CD4-positive, alpha-beta T cell treated with Interleukin-2 at 100 ng/mL for 4 hours (primary cell): ENCODE measurements around the gene PTGER4.
A peak's percentile ranks its signal among the peaks of the same experiment; 100 is the strongest.

Experiments used
- DNase-seq: peaks from one replicate; pipeline ENCODE4 v3.0.0-alpha.2; 2020; ENCODE audit warnings: low spot score

The PTGER4 gene

DNA sequence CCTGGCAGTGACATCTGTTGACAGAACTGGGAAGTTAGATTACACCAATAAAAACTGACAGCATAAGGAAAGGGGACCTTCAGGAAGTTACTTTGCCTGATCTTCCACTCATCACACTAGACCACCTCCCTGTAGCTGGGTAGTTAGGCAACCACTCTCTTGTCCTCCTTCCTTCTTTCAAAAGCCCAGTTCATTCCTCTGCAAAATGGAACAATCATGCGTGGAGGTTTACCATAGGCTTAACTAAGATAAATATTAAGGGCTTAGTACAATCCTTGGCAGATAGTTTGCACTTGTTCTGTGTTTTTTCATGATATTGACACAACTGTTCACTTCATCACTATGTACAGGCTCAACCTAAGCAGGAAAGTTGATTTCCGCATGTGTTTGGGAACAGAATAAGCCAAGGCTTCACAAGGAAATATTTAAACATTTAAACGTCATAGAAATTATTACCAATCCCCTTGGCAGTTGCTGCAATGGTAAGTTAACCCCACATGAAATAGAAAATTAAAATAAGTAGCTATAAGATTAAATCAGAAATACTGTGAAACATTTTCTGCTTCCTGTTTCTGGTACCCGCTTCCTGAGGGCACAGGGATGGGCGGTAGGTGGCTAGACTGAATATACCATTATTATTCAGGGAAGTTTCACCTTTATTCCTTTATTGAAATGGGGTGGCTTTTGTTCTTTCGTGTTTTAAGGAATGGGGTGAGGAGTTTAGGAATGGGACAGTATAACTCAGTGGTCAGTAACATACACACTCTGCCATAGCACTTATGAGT, 9.9 kb upstream of the PTGER4 start:
- no peak for DNase-seq

- no peak for DNase-seq
These were observed 7.3 kb upstream of the PTGER4 start for GRCh38 chr5:40672425-40672824.

GRCh38 chr5:40674661-40675235, 5.0 kb upstream of the PTGER4 start:
- DNase-seq, result no peak

GRCh38 chr5:40675396-40676133, 4.2 kb upstream of the PTGER4 start:
- DNase-seq, result peak; percentile 54

DNA sequence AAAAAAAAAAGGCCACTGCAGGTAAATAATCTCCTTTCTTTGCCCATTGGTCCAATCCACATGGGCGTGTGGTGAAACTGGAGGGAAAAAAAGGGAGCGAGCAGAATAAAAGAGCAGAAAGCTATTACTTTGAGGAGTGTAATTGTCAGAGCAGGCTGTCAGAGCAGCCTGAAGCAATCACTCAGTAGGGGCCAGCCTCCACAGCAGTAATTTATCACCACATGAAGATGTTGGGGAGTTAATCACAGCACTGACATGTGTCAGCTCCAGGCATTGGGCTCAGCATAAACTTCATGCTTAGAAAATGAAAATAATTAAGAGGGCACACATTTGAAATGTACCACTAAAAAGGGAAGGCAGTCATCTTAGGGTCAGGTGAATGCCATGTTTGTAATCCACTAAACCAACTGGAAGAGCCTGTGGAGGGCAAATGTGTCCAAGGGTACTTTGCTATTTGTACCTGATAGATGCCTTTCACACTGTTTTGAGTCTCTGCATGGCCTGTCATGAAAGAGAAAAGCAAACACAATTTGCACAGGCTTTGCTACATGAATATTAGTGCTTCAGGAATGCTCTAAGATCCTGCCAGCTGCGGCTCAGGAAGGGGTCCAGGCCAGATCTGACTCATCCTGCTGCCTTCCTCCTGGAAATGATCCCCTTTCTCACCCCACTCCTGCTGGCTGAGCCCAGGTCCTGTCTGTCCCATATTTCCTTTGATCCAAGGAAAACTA, 2.9 kb upstream of the PTGER4 start:
- no peak for DNase-seq

- DNase-seq, result no peak
These were observed 2.3 kb upstream of the PTGER4 start for GRCh38 chr5:40677456-40677855.

DNA sequence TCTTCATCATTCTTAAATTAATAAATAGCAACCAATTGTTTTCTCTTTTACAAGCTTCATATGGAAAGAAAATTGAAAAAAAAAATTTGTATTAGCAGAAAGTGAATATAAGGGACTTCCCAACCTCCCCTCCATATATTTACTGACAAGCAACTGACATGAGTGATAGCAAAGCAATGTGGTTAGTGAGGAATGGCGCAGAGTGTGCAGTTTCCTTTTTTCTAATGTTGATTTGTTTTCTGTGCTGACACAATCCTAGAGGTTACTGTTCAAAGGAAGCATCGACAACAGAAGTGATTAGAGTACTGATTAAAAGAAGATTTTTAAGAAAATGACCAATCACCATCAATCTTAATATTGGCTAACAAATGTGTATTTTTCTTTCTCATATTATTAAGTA, 1.7 kb upstream of the PTGER4 start:
- DNase-seq, result peak; percentile 59

DNA sequence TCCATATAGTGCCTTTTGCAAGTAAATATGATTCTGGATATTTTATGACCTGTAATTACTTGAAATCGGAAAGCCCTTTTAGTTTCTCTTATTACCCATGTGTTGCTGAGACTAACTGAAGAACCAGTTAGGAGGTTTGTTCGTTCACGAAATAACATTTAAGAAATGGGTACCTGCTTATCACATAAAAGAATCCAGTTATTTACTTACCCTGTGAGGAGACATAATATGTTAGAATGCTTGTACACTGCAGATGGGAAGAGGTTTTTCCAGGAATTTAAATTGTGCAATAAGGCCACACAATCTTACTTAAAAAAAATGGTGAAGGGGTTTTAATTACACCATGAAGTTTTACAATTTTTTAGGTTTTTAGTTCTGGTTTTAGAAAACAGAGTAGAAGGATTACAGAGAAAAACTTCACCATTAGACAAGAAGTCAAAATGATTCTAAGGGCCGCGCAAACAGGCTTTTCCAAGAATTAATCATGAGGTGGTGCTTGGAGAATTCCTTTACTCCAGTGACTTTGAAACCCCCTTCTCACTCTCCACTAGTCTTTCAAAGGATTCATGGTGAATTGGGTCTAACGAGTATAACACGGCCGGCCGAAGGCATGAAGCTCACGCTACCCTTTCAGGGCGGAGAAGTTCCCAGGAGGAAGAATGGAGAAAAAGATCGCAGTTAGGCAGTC, 1.1 kb upstream of the PTGER4 start:
- no peak for DNase-seq

GRCh38 chr5:40679148-40679912, 385 bp upstream of the PTGER4 start:
- DNase-seq, result peak; percentile 93

GRCh38 chr5:40680741-40681362, 1.1 kb downstream of the PTGER4 start:
- DNase-seq, result peak; percentile 54

DNA sequence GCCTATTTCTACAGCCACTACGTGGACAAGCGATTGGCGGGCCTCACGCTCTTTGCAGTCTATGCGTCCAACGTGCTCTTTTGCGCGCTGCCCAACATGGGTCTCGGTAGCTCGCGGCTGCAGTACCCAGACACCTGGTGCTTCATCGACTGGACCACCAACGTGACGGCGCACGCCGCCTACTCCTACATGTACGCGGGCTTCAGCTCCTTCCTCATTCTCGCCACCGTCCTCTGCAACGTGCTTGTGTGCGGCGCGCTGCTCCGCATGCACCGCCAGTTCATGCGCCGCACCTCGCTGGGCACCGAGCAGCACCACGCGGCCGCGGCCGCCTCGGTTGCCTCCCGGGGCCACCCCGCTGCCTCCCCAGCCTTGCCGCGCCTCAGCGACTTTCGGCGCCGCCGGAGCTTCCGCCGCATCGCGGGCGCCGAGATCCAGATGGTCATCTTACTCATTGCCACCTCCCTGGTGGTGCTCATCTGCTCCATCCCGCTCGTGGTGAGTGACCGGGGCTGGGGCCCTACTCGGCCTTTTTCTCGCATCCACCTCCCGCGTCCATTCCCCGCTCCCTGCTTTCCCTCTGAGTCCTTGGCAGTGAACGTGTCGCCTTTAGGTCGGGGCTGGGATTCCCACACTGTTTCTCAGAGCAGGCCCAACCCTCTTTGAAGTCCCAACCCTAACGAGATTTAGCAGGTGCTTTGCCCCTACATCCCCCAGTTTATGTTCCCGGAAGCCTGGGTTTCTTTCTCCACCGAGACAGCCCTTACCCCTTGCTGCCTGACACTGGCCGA, 1.8 kb downstream of the PTGER4 start:
- DNase-seq, result peak; percentile 54

DNA sequence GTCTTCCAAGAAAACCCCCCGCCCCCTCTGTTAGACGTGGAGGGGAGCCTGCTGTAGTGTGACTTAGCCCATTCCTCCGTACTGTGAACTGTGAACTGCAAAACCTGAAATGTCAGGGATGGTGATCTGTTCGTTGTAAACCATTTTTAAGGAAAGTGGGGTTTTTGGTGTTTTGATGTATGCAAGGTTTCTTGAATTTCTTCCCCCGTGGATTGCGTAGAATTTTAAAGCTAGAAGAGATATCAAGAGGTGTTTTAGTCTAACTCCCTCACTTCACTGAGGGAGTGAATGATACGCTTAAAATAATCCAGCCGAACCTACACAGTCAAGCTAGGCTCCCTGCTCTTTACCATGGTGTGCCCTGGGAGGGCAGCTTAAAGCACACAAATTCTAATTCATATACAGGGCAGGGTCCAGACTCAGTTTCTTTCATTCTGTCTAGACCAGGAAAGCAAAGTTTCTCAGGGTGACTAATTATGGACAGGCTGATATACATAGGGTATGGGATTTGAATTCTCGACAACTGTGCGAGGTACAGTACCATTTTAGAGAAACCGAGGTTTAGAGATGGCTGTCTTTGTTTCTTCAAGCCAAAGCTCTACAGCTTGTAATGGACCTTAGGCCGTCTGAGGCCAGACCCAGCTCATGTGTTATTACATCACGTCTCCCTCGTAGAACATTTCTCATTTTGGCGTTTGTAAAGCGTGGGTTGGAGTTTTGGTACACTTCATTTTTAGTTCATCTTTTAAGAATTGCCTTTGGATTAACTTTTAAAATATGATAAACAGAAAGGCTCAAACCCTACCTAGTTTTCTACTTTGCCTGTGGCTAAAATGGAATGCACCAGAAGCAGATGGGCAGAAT, 2.7 kb downstream of the PTGER4 start:
- DNase-seq, result no peak

DNA sequence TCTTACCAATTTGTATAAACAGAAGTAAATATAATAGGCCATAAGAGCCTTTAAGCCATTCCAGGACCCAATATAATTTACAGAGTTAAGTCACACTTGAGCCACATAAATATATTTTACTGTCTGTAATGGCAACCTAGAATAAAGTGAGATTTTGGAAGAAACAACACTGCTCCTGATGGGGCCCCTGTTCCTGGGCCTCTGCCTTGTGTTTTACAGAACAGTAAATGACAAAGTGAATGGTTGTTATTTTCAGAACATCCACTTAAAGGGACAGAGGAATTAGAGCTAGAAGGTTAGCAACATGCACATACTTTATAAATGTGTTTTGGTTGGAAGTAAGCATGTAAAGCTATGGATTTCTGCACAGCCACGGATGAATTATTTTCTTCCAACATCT, 3.6 kb downstream of the PTGER4 start:
- no peak for DNase-seq

DNA sequence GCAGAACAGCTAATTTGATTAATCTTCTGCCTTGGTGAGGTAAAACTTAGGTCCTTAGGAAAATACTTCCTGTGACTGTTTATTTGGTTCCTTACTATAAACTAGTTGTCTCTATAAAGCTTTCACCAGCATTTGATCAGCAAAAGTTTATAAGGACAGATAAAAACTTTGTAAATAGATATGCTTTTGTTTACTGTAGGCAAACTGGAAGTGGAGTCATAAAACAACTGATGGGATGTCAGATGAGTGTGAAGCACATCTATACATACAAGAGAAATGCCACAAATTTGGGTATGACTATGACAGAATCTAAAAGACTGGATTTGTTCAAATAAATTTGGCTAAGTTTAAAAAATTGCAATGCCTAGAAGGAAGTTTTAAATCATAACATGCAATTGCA, 5.5 kb downstream of the PTGER4 start:
- no peak for DNase-seq

DNA sequence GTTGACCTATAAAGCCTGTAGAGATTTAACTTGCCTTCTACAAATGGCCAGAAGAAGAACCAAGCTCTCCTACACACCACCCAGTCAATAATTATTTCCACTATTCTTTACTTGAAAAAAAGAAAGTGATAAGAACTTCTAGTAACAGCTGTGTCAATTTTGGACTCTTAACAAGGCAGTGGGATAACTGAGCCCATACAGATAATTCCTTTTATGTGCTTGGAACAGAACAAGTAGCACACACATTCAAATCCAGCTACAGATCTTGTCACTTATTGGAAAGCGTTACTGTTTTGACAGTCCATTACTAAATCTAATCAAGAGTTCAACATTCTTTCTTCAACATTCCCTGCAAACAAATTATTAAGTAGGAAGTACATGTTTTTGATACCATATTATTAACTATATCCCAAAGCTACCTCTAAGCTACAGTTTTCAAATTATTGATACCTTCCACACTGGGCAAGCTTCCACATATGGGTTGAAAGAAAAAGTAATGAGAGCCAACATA, 6.3 kb downstream of the PTGER4 start:
- no peak for DNase-seq

GRCh38 chr5:40687321-40687720, 7.6 kb downstream of the PTGER4 start:
- no peak for DNase-seq

DNA sequence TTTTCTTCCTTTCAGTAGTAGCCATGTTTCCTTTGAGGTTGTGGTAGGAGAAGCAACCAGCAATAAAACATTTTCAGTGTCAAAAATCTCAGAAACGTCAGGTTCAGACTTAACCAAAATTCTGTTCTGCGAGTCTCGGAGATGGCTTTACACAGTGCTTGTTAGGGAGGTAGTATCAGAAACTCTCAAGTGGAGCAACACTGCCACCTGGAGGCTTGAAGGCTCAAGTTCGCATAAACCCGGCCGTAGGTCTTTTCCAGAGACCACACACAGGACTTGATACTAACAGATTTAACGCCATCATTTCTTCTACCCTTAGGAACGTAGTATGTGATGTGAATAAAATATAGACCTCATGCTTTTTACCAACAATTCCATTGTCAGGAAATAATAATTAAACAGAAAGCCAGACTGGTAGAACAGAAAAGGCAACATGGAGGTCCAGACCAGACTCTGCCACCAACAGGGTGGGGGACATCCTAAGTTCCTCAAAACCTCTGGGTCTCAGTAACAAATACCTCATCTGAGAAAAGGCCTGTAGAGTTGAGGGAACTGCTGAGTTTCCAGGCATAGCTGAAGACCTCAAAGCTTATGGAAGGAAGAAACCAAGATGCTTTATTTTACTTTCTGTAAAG, 8.5 kb downstream of the PTGER4 start:
- DNase-seq, result peak; percentile 92

- no peak for DNase-seq
These were observed 9.3 kb downstream of the PTGER4 start for GRCh38 chr5:40688996-40689395.
